GM12878 (cell line): Measurements from ENCODE around the gene RAB3C. TPM values are rescaled to one million over a fixed set of nuclear protein-coding genes. Genes with fewer than 3 reads are reported as not detected.

Experiments used
- ATAC-seq: fragments of 200-7000 bp; cut with Tn5 transposase; 3 replicates; pipeline ENCODE4 v1.9.1; 2020; ENCODE audit warnings: mild to moderate bottlenecking, moderate library complexity
- BruUV-seq: library from RNA; stranded (reverse); fragments of 400-500 nt; replicated peaks from 2 replicates; lab custom pipeline; 2021; lab: Mats Ljungman, UMichigan
- CTCF ChIA-PET: fragments of 300-600 bp; sonication (Branson Sonifier 250); formaldehyde crosslinking; extraction: SDS; loops from one replicate; lab custom pipeline; 2021; ENCODE audit warnings: inconsistent platforms; lab: Yijun Ruan, JAX
- POLR2A ChIA-PET: fragments of 350-600 bp; formaldehyde crosslinking; extraction: SDS; loops from one replicate; lab custom pipeline; 2021; ENCODE audit warnings: inconsistent platforms; lab: Charles Lee
- RAD21 ChIA-PET: fragments of 300-600 bp; sonication (Branson Sonifier 250); formaldehyde crosslinking; loops from one replicate; lab custom pipeline; 2023; ENCODE audit warnings: antibody characterized with exemption; ENCODE audit not compliant: unreplicated experiment; lab: Charles Lee
- SMC1A ChIA-PET: fragments of 300-600 bp; sonication (Branson Sonifier 250); formaldehyde crosslinking; loops from one replicate; lab custom pipeline; 2023; ENCODE audit not compliant: unreplicated experiment, uncharacterized antibody; lab: Charles Lee
- DNase-seq: peaks from one replicate; pipeline ENCODE4 v3.0.0-alpha.2; 2011; ENCODE audit warnings: low read depth, low spot score
- FAIRE-seq: peaks from 3 replicates; lab custom pipeline; 2011; peaks lifted over from hg19 to GRCh38; lab: Jason Lieb, UNC
- H2AFZ ChIP-seq: 2 replicates; pipeline ENCODE4 v1.6.0; 2011; ENCODE audit warnings: low read depth, low read length, control low read depth; ENCODE audit not compliant: control insufficient read depth
- H3K27ac ChIP-seq: 2 replicates; pipeline ENCODE4 v1.5.1; 2011; ENCODE audit warnings: control low read depth; ENCODE audit not compliant: control insufficient read depth, insufficient read depth
- H3K27me3 ChIP-seq, 2 experiments: replicated peaks in 1 of 2; 2 replicates each; pipeline versions ENCODE4 v1.6.0 to v1.6.1; 2011; ENCODE audit warnings: low read length in 1 of 2; ENCODE audit not compliant: control insufficient read depth in 2 of 2, insufficient read depth in 2 of 2
- H3K36me3 ChIP-seq, 2 experiments: 2 replicates each; pipeline ENCODE4 v1.5.1; 2011; ENCODE audit warnings: low read length in 1 of 2; ENCODE audit not compliant: control insufficient read depth in 2 of 2, insufficient read depth in 2 of 2
- H3K4me1 ChIP-seq: 2 replicates; pipeline ENCODE4 v1.6.1; 2011; ENCODE audit warnings: mild to moderate bottlenecking, low read length, moderate library complexity, mixed read lengths; ENCODE audit not compliant: control insufficient read depth, insufficient read depth
- H3K4me2 ChIP-seq: 2 replicates; pipeline ENCODE4 v1.6.0; 2011; ENCODE audit warnings: control low read depth; ENCODE audit not compliant: control insufficient read depth, insufficient read depth
- H3K4me3 ChIP-seq: fragments of 200-600 bp; sonication (generic); 2 replicates; pipeline ENCODE4 v1.5.1; 2016
- H3K79me2 ChIP-seq: 2 replicates; pipeline ENCODE4 v1.6.0; 2011; ENCODE audit warnings: low read length; ENCODE audit not compliant: control insufficient read depth, insufficient read depth
- H3K9ac ChIP-seq: 2 replicates; pipeline ENCODE4 v1.8.0; 2011; ENCODE audit warnings: low read length, control low read depth, mixed read lengths; ENCODE audit not compliant: control insufficient read depth, insufficient read depth
- H3K9me3 ChIP-seq: replicated peaks from 3 replicates; pipeline ENCODE4 v1.5.1; 2011; ENCODE audit warnings: mild to moderate bottlenecking, low read length; ENCODE audit not compliant: control insufficient read depth, insufficient read depth
- H4K20me1 ChIP-seq: 2 replicates; pipeline ENCODE4 v1.6.0; 2011; ENCODE audit not compliant: control insufficient read depth, insufficient read depth
- CBFB ChIP-seq: IDR thresholded peaks from 2 replicates; pipeline ENCODE4 v1.6.1; 2016; ENCODE audit warnings: antibody characterized with exemption, low read depth
- CHD1 ChIP-seq: IDR thresholded peaks from 2 replicates; pipeline ENCODE4 v1.6.1; 2012; ENCODE audit warnings: low read depth, low read length, improper control_type of control experiment
- HCFC1 ChIP-seq: fragments of 150-350 bp; IDR thresholded peaks from 2 replicates; pipeline ENCODE4 v1.6.1; 2014; ENCODE audit warnings: low read length
- MEF2A ChIP-seq: IDR thresholded peaks from 2 replicates; pipeline ENCODE4 v1.6.1; 2011; ENCODE audit warnings: low read depth, mild to moderate bottlenecking, low read length, moderate library complexity; ENCODE audit not compliant: insufficient read depth
- NBN ChIP-seq: fragments of 450-650 bp; IDR thresholded peaks from 2 replicates; pipeline ENCODE4 v1.6.1; 2016
- NFYB ChIP-seq: IDR thresholded peaks from 2 replicates; pipeline ENCODE4 v1.6.1; 2011; ENCODE audit warnings: low read depth, mild to moderate bottlenecking, low read length, improper control_type of control experiment, moderate library complexity; ENCODE audit not compliant: insufficient read depth
- RAD51 ChIP-seq: fragments of 450-650 bp; IDR thresholded peaks from 2 replicates; pipeline ENCODE4 v1.6.1; 2016; ENCODE audit warnings: moderate library complexity, mild to moderate bottlenecking, inconsistent platforms
- SIN3A ChIP-seq: IDR thresholded peaks from 2 replicates; pipeline ENCODE4 v1.6.1; 2012; ENCODE audit warnings: low read depth, low read length, improper control_type of control experiment
- SUZ12 ChIP-seq: fragments of 200-600 bp; sonication (generic); IDR thresholded peaks from one replicate; pipeline ENCODE4 v1.6.1; 2018; ENCODE audit warnings: antibody characterized with exemption, mild to moderate bottlenecking; ENCODE audit not compliant: unreplicated experiment
- WRNIP1 ChIP-seq: IDR thresholded peaks from 2 replicates; pipeline ENCODE4 v1.6.1; 2011; ENCODE audit warnings: low read depth, low read length, improper control_type of control experiment, borderline replicate concordance
- ZNF274 ChIP-seq: IDR thresholded peaks from one replicate; pipeline ENCODE4 v1.8.0; 2011; ENCODE audit not compliant: insufficient read length, insufficient read depth
- ZNF384 ChIP-seq: IDR thresholded peaks from 2 replicates; pipeline ENCODE4 v1.6.1; 2012; ENCODE audit warnings: low read depth, mild to moderate bottlenecking, low read length, improper control_type of control experiment, borderline replicate concordance
- WGBS: methylation state at CpG from one replicate; pipeline ENCODE4 v1.1.6; 2016; ENCODE audit warnings: low lambda C conversion rate; ENCODE audit not compliant: insufficient replicate concordance, insufficient coverage; ENCODE audit errors: missing lambda C conversion rate; 5-methylcytosine and 5-hydroxymethylcytosine counted together
- in situ Hi-C: fragments of 300-500 bp; cut with MboI; formaldehyde crosslinking; loops from 9 replicates; pipeline ENCODE4 v1.14.3; 2018; ENCODE audit warnings: mixed read lengths
- intact Hi-C: fragments of 100-400 bp; cut with micrococcal nuclease; formaldehyde crosslinking; loops from one replicate; pipeline ENCODE4 v1.14.2; 2022; ENCODE audit not compliant: unreplicated experiment
- polyA plus RNA-seq, 11 experiments: library from polyadenylated mRNA; depleted of rRNA in 4 of 11; unstranded in 6 of 11; stranded (reverse) in 5 of 11; fragments of >200 nt; fragmentation: Nextera tagmentation in 4 of 11; fragmentation: Illumina TruSeq in 1 of 11; extraction: Ambion mirVana in 4 of 11; extraction: Trizol in 1 of 11; gene quantifications; 1 replicate in 1 of 11; 2 replicates in 10 of 11; pipeline versions ENCODE4 v1.2.1 to v1.2.3, GENCODE V29; 2011 to 2016; ENCODE audit warnings: inconsistent platforms in 2 of 11, missing spikeins in 2 of 11, low read depth in 1 of 11
- total RNA-seq, 4 experiments: library from RNA; depleted of rRNA in 3 of 4; stranded (reverse); fragments of >200 nt in 3 of 4; fragmentation: Illumina TruSeq in 1 of 4; extraction: Trizol in 1 of 4; gene quantifications; 2 replicates each; pipeline versions ENCODE4 v1.2.1 to v1.2.3, GENCODE V29; 2013 to 2021

RAB3C gene
- total and polyA plus RNA-seq, 10 of the 15 experiments (the other 5 are each of a cell fraction or from before 2014, with no cell fraction given) = not detected

DNA sequence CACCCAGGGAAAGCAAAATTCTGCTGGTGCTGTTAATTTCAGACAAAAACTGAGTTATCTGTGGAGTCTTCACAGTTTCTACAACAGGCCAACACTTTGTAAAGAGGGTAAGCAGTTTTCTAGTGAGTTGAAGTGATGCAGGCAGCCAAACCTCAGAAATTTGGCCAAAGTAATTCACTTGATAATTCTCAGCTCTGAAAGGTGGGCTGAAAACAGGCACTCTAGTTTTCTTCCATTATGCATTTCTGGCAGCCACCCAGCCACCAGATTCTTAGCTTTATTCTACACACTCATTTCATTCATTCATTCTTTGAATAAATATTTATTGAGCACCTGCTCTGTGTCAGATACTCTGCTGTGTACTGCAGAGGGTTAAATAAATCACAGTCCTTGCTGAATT is 184.2 kb downstream of the RAB3C start:
- ChIA-PET CTCF (interaction anchor here (1.3 to 1.8 kb wide), 2 partner anchors 10 to 23 kb away, joined by 3 to 5 read pairs; no protein-coding TSS in a partner anchor), RAD21 (interaction anchor here (1.0 to 1.1 kb wide), 2 partner anchors 27 to 46 kb away, joined by 3 to 4 read pairs; no protein-coding TSS in a partner anchor), SMC1A (interaction anchor here (0.7 to 1.2 kb wide), 3 partner anchors 18 to 270 kb away, joined by 3 read pairs; no protein-coding TSS in a partner anchor), POLR2A (interaction anchor here (1.2 kb wide), 1 partner anchor 10 kb away, joined by 3 read pairs; no protein-coding TSS in a partner anchor)
- no peak overlapping the region for H3K4me2 ChIP-seq
- H4K20me1 ChIP-seq = no peaks in the 10 kb centered on the region
- no peaks in the 10 kb centered on the region for H3K4me1 ChIP-seq
- DNase-seq = no peak
- BruUV-seq = no TSS peak
- H2AFZ ChIP-seq = no peak overlapping the region
- no peak overlapping the region for H3K27ac ChIP-seq
- no peak for FAIRE-seq
- TF ChIP-seq HCFC1 (no peak), SIN3A (no peak), NBN (no peak), MEF2A (no peak), WRNIP1 (no peak), ZNF384 (no peak), CHD1 (no peak), ZNF274 (no peak)
- intact Hi-C loops (no loop called here), in situ Hi-C loops (no loop called here)
- no peaks in the 10 kb centered on the region for H3K27me3 ChIP-seq
- no peak for ATAC-seq
- no peaks in the 10 kb centered on the region for H3K36me3 ChIP-seq
- H3K79me2 ChIP-seq = no peaks in the 10 kb centered on the region
- H3K9me3 ChIP-seq = no peaks in the 10 kb centered on the region
- H3K4me3 ChIP-seq = no peak overlapping the region
- H3K9ac ChIP-seq = no peak overlapping the region

DNA sequence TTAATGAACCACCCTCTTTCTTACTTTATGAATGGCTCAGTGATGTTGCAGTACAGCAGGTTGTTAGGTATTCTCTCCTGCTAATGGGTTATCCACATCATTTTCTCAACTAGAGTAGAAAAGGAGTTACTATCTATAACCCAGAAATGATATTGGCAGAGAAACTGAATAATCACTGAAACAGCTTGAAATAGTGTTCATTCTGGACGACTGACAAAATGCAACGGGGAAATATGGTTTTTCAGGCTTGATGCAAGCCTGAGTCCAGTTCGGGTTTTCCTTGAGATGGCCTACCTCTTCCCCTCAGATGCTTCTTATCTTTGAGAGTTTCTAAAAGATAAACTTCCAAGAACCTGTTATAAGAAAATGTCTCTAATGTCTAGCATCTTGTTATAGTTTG is 187.3 kb downstream of the RAB3C start:
- Histone ChIP-seq H3K79me2 (no peaks in the 10 kb centered on the region), H3K27me3 (no peaks in the 10 kb centered on the region), H3K27ac (no peak overlapping the region), H3K4me3 (no peak overlapping the region), H3K9ac (no peak overlapping the region), H3K4me1 (no peaks in the 10 kb centered on the region), H3K36me3 (no peaks in the 10 kb centered on the region), H3K4me2 (no peak overlapping the region), H2AFZ (no peak overlapping the region), H3K9me3 (no peaks in the 10 kb centered on the region), H4K20me1 (no peaks in the 10 kb centered on the region)
- DNase-seq (no peak), FAIRE-seq (no peak), ATAC-seq (no peak)
- ChIA-PET SMC1A (no interaction called here), RAD21 (no interaction called here), CTCF (no interaction called here), POLR2A (no interaction called here)
- in situ Hi-C loops = no loop called here
- BruUV-seq = no TSS peak
- TF ChIP-seq MEF2A (no peak), RAD51 (no peak), NFYB (no peak), SUZ12 (no peak), CBFB (no peak)
- intact Hi-C loops = no loop called here
- WGBS = 74% methylated on average over 3 of the region's 3 CpGs
